ENCODE results near the gene FUT6. TPM values are rescaled to one million over a fixed set of nuclear protein-coding genes. Genes with fewer than 3 reads are reported as not detected.
"Not testable (repeated sequence)": the region's sequence is repeated elsewhere in the genome, so short reads cannot be mapped to it uniquely, and the experiment has no call there.

FUT6 gene
- total RNA-seq, 1 experiment from 2014 or later, result not detected

DNA sequence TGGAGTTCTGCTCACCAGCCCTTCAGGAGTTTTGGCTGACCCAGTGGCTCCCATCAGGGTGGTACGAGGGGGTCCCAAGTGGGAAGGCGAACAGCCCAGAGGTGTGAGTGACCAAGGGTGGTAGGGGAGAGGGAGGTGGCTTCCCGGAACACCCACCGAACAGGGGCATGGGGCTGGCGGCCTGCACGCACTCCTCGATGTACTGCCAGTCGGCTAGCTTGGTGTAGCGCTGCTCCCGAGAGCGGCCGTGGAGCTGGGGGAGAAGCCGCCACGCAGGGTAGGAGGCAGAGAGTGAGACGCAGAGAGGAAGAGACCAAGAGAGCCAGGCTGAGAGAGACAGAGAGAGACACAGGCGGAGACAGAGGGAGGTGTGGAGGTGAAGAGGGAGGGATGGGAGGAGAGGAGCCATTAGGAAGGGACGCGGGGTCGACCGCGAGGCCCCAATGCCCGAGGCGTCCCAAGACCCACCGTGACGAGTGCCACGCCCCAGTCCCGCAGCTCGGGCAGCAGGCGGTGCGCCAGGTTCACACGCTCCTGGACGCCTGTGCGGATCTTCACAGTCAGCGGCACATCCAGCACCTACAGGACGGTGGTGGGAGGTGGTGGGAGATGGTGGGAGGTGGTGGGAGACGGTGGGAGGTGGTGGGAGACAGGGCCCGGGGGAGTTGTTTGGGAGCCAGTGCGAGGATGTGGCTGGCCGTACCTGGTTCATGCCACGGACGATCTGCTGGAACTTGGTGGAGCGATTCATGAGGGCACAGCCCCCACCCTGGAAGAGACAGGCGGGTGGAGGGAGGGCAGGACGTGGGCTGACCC is 52.7 kb downstream of the FUT6 start:
- DNase-seq (ENCODE audit: low read depth), result no peak

DNA sequence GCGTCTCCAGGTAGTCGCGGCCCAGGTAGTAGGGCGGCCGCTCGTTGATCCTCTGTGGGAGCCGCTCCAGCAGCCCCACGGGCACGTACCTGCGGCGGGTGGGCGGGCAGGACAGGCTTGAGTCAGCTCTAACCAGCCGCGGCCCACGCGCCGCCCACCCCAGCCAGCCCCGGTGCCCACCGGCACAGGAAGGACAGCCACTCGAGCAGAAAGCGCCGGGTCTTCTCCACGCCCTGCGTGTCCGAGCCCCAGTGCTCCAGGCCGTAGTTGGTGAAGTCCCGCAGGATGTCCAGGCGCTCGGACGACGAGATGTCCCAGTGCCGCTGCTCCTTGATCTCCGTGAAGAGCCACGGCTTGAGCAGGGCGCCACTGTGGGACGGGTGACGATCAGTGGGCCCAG is 54.1 kb downstream of the FUT6 start:
- no peak for DNase-seq (ENCODE audit: low read depth)

DNA sequence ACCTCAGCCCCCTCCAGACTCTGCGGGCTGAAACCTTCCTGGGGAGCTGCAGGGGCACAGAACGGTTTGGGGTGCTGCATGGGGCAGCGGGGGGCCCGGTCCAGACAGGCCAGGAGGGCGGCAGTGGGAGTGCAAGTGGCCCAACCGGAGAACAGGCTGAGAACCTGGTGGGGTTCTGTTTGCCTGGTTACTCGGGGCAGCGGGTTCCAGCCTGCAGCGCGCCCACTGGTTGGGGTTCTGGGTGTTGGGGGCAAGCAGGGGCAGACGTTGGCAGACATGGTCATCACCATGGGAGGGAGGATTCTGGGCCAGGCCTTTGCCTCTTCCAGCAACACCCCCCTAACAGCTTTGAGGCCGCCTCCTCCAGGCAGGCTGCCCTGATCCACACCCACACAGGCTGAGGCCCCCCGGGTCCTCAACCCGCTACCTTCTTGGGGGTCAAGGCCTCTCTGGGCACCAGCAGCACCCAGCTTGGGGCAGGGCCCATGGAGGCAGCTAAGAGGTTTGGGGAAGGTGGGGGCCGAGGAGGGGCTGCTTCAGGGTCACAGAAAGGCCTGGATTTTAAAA is 54.8 kb downstream of the FUT6 start, which contains the start of gene PRR22:
PRR22 (minus strand) TSS at position 166 of the 567 bp plus-strand sequence; CDS start at position 80, 86 bp downstream.
- DNase-seq (ENCODE audit: low read depth), result no peak

DNA sequence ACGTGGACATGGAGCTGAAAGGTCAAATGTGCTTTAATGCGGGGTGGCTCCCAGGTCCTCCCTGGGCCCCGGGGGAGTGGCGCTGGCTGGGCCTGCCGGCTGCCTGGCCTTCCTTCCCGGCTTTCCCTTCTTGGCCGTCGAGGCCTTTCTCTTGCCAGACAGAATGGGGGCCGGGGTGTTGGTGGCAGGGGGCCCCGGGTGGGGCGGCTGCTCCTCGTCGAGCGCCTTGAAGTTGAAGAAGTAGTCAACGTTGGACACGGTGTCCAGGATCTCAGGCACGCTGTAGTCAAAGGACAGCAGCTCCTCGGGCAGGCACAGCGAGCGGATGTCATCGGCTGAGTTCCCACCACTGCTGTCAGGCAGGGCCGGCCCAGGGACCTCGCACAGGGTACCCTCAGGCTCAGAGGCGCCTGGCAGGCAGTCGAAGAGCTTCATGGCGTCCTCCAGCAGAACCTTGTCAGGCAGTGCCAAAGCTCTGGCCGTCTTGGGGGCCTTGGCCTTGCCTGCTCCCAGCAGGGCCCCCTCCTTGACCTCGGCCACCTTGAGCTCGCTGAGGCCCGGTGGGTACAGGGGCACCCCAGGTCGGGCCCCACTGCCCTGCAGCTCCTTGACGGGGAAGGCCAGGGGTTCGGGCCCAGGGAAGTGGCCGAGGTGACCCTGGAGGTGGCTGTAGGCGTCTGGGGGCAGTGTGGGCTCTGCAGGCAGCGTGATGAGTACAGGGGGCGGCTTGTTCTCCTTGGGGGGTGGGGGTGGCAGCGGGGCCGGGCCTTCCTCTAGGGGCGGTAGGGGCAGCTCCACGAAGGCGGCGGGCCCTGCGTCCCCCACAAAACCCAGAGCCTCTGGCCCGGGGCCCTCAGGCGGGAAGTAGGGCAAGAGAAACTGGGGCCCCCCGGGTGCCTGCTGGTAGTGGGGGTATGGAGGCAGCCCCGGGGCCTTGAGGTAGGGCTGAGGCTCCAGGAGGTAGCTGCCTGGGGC is 56.3 kb downstream of the FUT6 start:
- DNase-seq (ENCODE audit: low read depth), result no peak

DNA sequence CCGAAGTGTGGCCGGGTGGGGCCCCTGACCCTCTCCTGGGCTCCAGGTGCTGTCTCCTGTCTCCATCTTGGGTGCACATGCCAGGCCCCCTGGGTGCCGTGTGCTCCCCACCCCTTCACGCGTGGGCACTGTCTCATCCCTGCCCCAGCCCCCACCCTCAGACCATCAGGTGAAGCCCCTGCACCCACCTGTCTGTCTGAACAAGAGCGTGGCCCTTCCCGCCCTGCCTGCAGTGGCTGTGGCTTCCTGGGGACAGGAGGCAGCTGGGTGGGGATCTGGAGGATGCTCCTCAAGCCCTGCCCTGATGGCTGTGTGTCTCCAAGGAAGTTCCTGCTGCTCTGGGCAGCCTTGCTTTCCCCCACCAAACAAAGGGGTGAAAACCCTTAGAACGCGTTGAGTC is 57.2 kb downstream of the FUT6 start:
- no peak for DNase-seq (ENCODE audit: low read depth)

DNA sequence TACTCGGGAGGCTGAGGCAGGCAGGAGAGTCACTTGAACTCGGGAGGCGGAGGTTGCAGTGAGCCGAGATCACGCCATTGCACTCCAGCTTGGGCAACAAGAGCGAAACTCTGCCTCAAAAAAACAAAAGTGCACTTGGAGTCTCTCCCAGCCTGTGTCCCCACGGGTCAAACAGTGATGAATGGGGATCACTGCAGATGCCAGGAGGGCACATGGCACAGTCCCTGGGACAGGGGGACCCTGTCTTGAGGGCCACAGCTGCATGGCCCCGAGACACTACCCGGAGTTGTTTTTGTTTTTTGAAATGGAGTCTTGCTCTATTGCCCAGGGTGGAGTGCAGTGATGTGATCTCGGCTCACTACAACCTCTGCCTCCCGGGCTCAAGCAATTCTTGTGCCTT is 58.6 kb downstream of the FUT6 start:
- not testable (repeated sequence) for DNase-seq (ENCODE audit: low read depth)

Other genes with a start within 250 kb of the FUT6 start
- 13.6 and 14.9 TPM in 2 replicates for gene SAFB2, start 216.9 kb downstream of the FUT6 start, total RNA-seq (2014; rRNA removed; shearing (Covaris generic))
- 19.5 and 21.9 TPM in 2 replicates for gene SAFB, start 216.6 kb downstream of the FUT6 start, total RNA-seq (2014; rRNA removed; shearing (Covaris generic))
- 67.8 and 68.8 TPM in 2 replicates for gene MICOS13, start 159.2 kb downstream of the FUT6 start, total RNA-seq (2014; rRNA removed; shearing (Covaris generic))
- 9.5 and 22.4 TPM in 2 replicates for gene HSD11B1L, start 158.7 kb downstream of the FUT6 start, total RNA-seq (2014; rRNA removed; shearing (Covaris generic))
- 738 and 947 TPM in 2 replicates for gene RPL36, start 149.4 kb downstream of the FUT6 start, total RNA-seq (2014; rRNA removed; shearing (Covaris generic))
- 34.6 and 38.2 TPM in 2 replicates for gene LONP1, start 119.6 kb downstream of the FUT6 start, total RNA-seq (2014; rRNA removed; shearing (Covaris generic))
- gene CATSPERD, start 119.1 kb downstream of the FUT6 start, total RNA-seq (2014; rRNA removed; shearing (Covaris generic)), result not detected in 2 replicates
- gene PRR22, start 55.0 kb downstream of the FUT6 start, total RNA-seq (2014; rRNA removed; shearing (Covaris generic)), result 0.48 and 0.68 TPM in 2 replicates
- 24.5 and 35.3 TPM in 2 replicates for gene DUS3L, start 48.5 kb downstream of the FUT6 start, total RNA-seq (2014; rRNA removed; shearing (Covaris generic))
- gene NRTN, start 34.6 kb downstream of the FUT6 start, total RNA-seq (2014; rRNA removed; shearing (Covaris generic)), result not detected in 2 replicates
- not detected in 2 replicates for gene FUT3, start 11.7 kb upstream of the FUT6 start, total RNA-seq (2014; rRNA removed; shearing (Covaris generic))
- gene FUT5, start 30.8 kb upstream of the FUT6 start, total RNA-seq (2014; rRNA removed; shearing (Covaris generic)), result not detected in 2 replicates
- 470 and 521 TPM in 2 replicates for gene NDUFA11, start 64.1 kb upstream of the FUT6 start, total RNA-seq (2014; rRNA removed; shearing (Covaris generic))
- 1.4 and 1.5 TPM in 2 replicates for gene VMAC, start 65.2 kb upstream of the FUT6 start, total RNA-seq (2014; rRNA removed; shearing (Covaris generic))
- gene CAPS, start 74.6 kb upstream of the FUT6 start, total RNA-seq (2014; rRNA removed; shearing (Covaris generic)), result 1.6 and 1.8 TPM in 2 replicates
- 54.9 and 62.6 TPM in 2 replicates for gene RANBP3, start 138.4 kb upstream of the FUT6 start, total RNA-seq (2014; rRNA removed; shearing (Covaris generic))

All from RPMI7951 (cell line).